ENCODE results near the gene SPANXN5.

DNA sequence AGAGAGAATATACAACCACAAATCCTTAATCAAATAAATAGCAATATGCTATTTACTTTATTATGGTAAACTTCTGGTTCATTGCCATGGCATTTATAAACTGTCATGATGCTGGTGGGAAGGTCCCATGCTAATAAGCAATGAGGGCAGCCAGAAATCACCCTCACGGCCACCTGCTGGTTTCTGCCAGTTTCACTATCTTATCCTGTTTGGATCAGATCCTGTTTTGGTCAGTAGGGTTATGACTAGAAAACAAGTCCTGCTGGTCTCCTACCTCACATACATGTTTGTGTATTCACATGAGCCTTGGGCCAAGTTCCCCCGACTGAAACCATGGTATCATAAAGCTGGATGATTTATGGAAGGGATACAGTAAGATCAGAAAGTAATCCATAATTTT, 41.9 kb upstream of the SPANXN5 start:
- TF ChIP-seq CTCF (IDR thresholded peaks at IDR 0.05) (no peak), POLR2A (IDR thresholded peaks at IDR 0.05) (no peak), POLR2AphosphoS5 (IDR thresholded peaks at IDR 0.05; ENCODE audit: insufficient read depth in 1 of 2, low read depth in 1 of 2) (no peak)
